Neural crest cell (in vitro differentiated cells): ENCODE results near the gene GTSE1. TPM values are rescaled to one million over a fixed set of nuclear protein-coding genes. Genes with fewer than 3 reads are reported as not detected.

Experiments
- DNase-seq: peaks from one replicate; pipeline ENCODE4 v3.0.0; 2021; ENCODE audit warnings: low read depth, mixed read lengths, low spot score
- H3K27ac Mint-ChIP-seq: one replicate; pipeline ENCODE4 v1.8.0; 2021; ENCODE audit warnings: mild to moderate bottlenecking, mixed read lengths; ENCODE audit not compliant: unreplicated experiment
- H3K27me3 Mint-ChIP-seq: 2 replicates; pipeline ENCODE4 v1.8.0; 2021; ENCODE audit warnings: low read depth, mild to moderate bottlenecking, mixed read lengths
- H3K36me3 Mint-ChIP-seq: 2 replicates; pipeline ENCODE4 v1.8.0; 2021; ENCODE audit warnings: low read depth, mild to moderate bottlenecking, mixed read lengths
- H3K4me1 Mint-ChIP-seq: 2 replicates; pipeline ENCODE4 v1.8.0; 2021; ENCODE audit warnings: mixed read lengths
- H3K4me3 Mint-ChIP-seq: one replicate; pipeline ENCODE4 v1.8.0; 2021; ENCODE audit warnings: mild to moderate bottlenecking, mixed read lengths
- H3K9me3 Mint-ChIP-seq: 2 replicates; pipeline ENCODE4 v1.8.0; 2021; ENCODE audit warnings: mixed read lengths
- total RNA-seq: library from RNA; stranded (reverse); gene quantifications from 2 replicates; pipeline ENCODE4 v1.2.1, GENCODE V29; 2021
- TF ChIP-seq, protein P1 (sequence below): fragments of 200-600 bp; sonication (generic); conservative IDR thresholded peaks from 2 replicates; pipeline ENCODE4 v1.5.0; 2021; ENCODE audit warnings: antibody characterized with exemption, mild to moderate bottlenecking

Gene GTSE1
- total RNA-seq, 1 donor from 2014 or later, result 67.6 TPM

GRCh38 chr22:46365166-46365624 lies 68.5 kb downstream of the GTSE1 start:
- peaks cover 4% of the 10 kb centered on the region for H3K36me3 Mint-ChIP-seq
- TF ChIP-seq, protein P1, sequence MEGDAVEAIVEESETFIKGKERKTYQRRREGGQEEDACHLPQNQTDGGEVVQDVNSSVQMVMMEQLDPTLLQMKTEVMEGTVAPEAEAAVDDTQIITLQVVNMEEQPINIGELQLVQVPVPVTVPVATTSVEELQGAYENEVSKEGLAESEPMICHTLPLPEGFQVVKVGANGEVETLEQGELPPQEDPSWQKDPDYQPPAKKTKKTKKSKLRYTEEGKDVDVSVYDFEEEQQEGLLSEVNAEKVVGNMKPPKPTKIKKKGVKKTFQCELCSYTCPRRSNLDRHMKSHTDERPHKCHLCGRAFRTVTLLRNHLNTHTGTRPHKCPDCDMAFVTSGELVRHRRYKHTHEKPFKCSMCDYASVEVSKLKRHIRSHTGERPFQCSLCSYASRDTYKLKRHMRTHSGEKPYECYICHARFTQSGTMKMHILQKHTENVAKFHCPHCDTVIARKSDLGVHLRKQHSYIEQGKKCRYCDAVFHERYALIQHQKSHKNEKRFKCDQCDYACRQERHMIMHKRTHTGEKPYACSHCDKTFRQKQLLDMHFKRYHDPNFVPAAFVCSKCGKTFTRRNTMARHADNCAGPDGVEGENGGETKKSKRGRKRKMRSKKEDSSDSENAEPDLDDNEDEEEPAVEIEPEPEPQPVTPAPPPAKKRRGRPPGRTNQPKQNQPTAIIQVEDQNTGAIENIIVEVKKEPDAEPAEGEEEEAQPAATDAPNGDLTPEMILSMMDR, result no peak
- peaks cover 5% of the 10 kb centered on the region for H3K27me3 Mint-ChIP-seq
- no peak for DNase-seq
- H3K4me3 Mint-ChIP-seq, result no peak overlapping the region
- no peak overlapping the region for H3K27ac Mint-ChIP-seq
- H3K4me1 Mint-ChIP-seq, result no peaks in the 10 kb centered on the region
- no peaks in the 10 kb centered on the region for H3K9me3 Mint-ChIP-seq

GRCh38 chr22:46366327-46366731 lies 69.7 kb downstream of the GTSE1 start:
- H3K4me3 Mint-ChIP-seq, result no peak overlapping the region
- no peaks in the 10 kb centered on the region for H3K36me3 Mint-ChIP-seq
- H3K27ac Mint-ChIP-seq, result no peak overlapping the region
- H3K4me1 Mint-ChIP-seq, result no peaks in the 10 kb centered on the region
- no peak for DNase-seq
- H3K9me3 Mint-ChIP-seq, result no peaks in the 10 kb centered on the region
- peaks cover 8% of the 10 kb centered on the region for H3K27me3 Mint-ChIP-seq
- TF ChIP-seq, protein P1, result no peak

GRCh38 chr22:46366801-46367706 lies 70.4 kb downstream of the GTSE1 start:
- H3K27me3 Mint-ChIP-seq, result peaks cover 11% of the 10 kb centered on the region
- no peaks in the 10 kb centered on the region for H3K4me1 Mint-ChIP-seq
- H3K27ac Mint-ChIP-seq, result no peak overlapping the region
- H3K36me3 Mint-ChIP-seq, result no peaks in the 10 kb centered on the region
- H3K9me3 Mint-ChIP-seq, result no peaks in the 10 kb centered on the region
- TF ChIP-seq, protein P1, result no peak
- H3K4me3 Mint-ChIP-seq, result no peak overlapping the region
- no peak for DNase-seq

DNA sequence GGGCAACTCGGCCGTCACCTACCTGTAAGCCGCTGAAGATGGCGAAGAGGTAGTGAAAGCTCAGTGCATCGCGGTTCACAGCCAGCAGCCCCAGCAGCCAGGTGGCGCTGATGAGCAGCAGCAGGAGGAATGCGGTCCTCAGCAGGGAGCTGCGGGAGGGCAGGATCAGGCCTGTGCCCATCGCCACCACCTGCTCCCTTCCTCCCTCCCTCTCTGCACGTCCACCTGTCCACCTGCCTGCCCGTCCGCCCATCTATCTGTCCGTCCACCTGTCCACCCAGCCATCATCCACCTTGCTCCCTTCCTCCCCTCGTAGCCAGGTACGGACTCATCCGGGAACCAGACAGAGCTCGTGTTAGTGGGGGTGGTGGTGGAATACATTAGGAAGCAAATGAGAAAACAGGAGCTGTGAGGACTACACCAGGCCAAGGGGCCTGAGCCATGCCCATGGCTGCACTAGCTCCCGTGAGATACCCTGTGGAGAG lies 71.1 kb downstream of the GTSE1 start:
- H3K36me3 Mint-ChIP-seq, result no peaks in the 10 kb centered on the region
- peak; percentile 63 for DNase-seq
- no peak overlapping the region for H3K27ac Mint-ChIP-seq
- no peaks in the 10 kb centered on the region for H3K4me1 Mint-ChIP-seq
- H3K9me3 Mint-ChIP-seq, result no peaks in the 10 kb centered on the region
- no peak overlapping the region for H3K4me3 Mint-ChIP-seq
- peaks cover 12% of the 10 kb centered on the region for H3K27me3 Mint-ChIP-seq
- TF ChIP-seq, protein P1, result peak; percentile 81

- Mint-ChIP-seq H3K9me3 (no peaks in the 10 kb centered on the region), H3K36me3 (no peaks in the 10 kb centered on the region), H3K4me3 (no peak overlapping the region), H3K27me3 (peaks cover 16% of the 10 kb centered on the region), H3K27ac (no peak overlapping the region), H3K4me1 (no peaks in the 10 kb centered on the region)
- TF ChIP-seq, protein P1, result no peak
- no peak for DNase-seq
Observed at GRCh38 chr22:46368422-46368821, 71.8 kb downstream of the GTSE1 start.
